SW480 (cell line): Measurements from ENCODE around the gene PI4K2B.
"Not testable (repeated sequence)": the region's sequence is repeated elsewhere in the genome, so short reads cannot be mapped to it uniquely, and the experiment has no call there.

Source experiments
- DNase-seq: peaks from one replicate; pipeline ENCODE4 v3.0.0-alpha.2; 2016; ENCODE audit warnings: low spot score

PI4K2B gene

DNA sequence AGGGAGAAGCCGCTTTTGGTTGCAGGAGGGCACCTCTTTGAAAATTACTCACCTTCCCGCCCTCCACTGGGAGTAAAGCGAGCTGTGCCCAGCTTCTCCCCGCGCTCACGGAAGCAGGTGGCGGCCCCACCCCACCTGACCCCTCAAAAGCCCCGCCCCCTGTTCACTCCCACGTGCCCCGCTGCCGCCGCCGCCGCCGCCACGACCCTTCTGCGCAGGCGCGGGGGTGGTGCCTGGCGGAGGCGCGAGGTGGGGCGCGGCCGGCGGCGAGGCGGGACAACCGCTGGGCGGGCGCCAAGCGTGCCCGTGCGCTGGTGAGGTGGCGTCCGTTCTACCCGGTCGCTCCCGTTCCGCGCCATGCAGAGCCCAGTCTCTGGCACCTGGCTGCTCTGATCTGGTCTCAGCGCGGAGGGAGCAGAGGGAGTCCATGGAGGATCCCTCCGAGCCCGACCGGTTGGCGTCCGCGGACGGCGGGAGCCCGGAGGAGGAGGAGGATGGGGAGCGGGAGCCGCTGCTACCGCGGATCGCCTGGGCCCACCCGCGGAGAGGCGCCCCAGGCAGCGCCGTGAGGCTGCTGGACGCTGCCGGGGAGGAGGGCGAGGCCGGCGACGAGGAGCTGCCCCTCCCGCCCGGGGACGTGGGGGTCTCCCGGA, at the start of gene PI4K2B:
Gene PI4K2B, plus strand, starts transcription at position 297 of the 653 bp plus-strand sequence. Its CDS starts 131 bp downstream, at position 428.
- DNase-seq, result peak; percentile 86

DNA sequence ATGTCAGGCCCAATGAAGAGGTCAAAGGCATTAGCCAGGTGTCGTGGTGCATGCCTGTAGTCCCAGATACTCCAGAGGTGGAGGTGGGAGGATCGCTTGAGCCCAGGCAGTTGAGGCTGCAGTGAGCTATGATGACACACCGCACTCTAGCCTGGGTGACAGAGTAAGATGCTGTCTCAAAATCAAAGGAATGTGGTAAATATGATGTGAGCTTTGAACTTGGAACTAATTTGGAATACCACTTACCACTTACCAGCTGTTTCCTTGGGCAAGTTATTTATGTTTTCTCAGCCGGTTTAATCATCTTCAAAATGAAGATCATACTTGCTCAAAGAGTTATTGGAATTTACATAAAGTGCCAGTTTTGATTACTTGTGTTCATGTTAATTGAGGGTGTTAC, 49.8 kb upstream of the PI4K2B start:
- no peak for DNase-seq

DNA sequence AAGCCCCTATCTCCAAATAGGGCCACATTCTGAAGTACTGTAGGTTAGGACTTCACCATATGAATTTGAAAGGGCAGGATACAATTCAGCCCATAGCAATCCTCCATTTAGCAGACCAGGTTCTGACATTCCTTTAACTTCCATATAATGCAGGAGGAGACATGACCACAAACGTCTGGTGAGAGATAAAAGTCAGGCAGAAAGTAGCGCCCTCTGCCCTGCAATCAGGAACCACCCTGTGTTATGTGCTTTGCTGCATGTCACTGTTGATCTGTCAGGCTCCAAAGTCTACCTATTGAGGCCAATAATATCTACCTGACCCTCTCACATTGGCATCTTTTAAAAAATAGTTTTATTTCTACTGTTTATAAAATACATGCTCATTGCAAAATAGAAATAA, 43.4 kb upstream of the PI4K2B start:
- DNase-seq, result no peak

DNA sequence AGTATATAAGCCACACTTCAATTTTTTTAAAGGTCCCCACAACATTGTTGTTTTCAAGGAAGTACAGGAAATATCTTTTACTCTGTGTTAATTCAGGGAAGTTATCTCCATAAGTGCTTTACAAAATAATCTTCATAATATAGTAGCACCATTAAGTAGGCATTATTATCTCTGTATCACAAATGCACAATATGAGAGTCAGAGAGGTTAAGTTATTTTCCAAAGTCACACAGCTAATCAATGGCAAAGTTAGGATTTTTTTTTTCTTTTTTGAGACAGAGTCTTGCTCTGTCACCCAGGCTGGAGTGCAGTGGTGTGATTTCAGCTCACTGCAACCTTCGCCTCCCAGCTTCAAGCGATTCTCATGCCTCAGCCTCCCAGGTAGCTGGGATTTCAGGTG, 35.1 kb upstream of the PI4K2B start:
- DNase-seq, result no peak

DNA sequence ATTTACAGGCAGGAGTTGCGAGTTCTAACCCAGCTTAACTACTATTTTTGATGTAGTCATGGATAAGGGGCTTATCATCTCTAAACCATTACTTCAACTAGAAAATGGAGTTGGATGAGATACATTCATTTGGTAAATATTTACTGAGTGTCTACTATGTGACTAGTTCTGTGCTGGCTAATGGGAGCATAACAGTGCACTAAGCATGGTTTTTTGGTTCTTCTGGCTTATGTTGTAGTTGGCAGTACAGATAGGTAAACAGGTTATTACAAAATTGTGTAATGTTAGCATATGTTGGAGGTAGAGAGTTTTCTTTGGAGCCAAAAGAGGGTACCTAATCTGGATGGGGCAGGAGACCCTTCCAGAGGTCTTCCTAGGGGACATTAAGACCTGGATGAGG, 25.8 kb upstream of the PI4K2B start:
- no peak for DNase-seq

DNA sequence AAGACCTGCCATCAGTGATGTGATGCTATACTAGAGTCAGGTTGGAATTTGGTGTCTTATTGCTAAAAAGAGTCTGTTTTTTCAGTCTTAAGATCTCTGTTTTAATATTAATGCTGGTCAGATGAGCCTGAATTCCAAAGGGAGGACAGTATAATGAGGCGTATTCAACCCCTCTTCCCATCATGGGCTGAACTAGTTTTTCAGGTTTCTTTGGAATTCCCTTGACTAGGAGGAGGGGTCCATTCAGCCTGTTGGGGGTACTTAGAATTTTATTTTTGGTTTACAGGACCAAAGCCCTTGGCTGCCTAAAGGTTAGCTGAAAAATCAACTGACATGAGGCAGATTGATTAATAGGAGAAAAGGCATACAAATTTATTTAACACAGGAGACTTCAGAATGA, 24.1 kb upstream of the PI4K2B start:
- no peak for DNase-seq

DNA sequence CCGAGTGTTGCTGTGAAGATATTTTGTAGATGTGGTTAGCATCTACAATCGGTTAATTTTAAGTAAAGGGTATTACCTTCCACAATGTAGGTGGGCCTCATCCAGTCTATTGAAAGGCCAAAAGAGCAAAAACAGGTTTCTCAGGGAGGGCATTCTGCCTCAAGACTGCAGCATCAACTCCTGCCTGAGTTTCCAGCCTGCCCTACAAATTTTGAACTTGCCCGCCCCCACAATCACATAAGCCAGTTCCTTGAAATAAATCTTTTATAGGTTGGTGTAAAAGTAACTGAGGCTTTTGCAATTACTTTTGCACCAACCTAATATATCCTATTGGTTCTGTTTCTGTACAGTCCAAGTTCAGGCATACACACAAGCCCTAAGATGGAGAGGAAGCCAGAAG, 22.1 kb upstream of the PI4K2B start:
- DNase-seq, result no peak

DNA sequence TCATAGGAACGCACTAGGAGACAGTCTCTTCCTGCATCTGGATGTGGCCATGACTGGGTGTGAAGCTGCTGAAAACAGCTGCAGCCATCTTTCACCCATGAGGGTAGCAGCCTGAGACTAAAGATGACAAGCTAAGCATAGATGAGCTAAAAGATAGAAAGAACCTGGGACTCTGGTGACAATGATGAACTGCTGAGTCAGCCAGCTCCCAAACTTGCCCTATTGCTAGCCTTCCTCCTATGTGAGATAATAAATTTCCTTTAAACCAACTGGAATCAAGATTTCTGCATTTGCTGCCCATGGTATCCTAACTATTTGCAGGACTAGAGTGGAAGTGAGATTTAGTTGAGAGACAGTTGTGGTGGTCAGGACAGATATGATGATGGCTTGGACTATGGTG, 21.0 kb upstream of the PI4K2B start:
- DNase-seq, result no peak

DNA sequence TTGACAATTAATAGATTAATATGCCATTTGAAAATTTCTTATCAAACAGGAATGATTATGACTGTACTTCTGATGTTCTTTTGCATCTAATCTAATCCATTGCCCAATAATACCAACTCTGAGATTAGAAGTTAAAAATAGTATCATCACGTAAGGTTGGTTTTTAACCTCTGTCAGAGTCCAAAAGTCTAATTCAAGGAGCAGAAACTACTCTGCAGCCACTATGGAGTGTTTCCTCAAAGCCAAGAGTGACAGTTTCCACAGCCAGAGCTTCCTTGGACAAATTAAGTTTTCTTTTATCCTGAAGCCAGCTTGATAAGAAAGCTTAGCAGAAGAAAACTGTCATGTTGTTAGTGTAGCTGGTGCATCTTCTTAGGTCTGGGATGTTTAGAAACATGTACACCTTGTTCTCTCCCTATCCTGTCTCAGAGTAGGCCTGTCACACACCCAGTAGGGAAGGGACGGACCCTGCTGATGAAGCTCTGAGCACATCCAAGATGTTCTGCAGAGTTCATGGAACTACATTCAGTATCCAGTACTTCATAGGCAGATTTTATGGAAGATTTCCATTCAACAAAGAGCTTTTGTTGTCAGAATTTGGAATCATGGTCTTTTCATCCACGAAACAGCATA, 20.4 kb upstream of the PI4K2B start:
- DNase-seq, result no peak

DNA sequence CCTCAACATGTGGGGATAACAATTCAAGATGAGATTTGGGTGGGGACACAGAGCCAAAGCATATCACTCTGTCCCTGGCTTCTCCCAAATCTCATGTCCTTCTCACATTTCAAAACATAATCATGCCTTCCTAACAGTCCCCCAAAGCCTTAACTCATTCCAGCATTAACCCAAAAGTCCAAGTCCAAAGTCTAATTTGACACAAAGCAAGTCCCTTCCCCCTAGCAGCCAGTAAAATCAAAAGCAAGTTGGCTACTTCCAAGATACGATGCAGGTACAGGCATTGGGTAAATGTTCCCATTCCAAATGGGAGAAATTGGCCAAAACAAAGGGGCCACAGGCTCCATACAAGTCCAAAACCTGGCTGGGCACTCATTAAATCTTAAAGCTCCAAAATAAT, 19.1 kb upstream of the PI4K2B start:
- not testable (repeated sequence) for DNase-seq

DNA sequence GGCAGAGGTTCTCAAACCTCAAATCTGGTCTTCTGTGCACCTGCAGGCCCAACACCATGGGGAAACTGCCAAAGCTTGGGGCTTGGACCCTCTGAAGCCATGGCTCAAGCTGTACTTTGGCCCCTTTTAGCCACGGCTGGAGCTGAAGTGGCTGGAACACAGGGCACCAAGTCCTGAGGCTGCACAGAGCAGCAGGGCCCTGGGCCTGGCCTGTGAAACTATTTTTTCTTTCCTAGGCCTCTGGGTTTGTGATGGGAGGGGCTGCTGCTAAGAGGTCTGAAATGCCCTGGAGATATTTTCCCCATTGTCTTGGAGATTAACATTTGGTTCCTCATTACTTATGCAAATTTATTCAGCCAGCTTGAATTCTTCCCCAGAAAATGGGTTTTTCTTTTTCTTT, 18.3 kb upstream of the PI4K2B start:
- no peak for DNase-seq

DNA sequence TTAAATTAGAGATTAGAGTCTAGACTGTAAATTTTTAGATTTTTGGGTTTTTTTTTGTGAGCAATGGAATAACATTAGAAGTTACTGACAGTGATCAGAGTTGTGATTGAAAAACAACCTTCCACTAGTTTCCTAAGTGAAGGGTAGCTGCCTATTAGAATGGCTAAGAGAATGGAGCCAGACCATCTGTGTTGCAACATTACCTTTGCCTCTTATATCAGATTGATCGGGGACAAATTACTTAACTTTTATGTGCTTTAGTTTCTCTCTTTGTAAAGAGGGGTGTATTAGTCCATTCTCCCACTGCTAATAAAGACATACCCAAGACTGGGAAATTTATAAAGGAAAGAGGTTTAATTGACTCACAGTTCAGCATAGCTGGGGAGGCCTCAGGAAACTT, 12.5 kb upstream of the PI4K2B start:
- no peak for DNase-seq

DNA sequence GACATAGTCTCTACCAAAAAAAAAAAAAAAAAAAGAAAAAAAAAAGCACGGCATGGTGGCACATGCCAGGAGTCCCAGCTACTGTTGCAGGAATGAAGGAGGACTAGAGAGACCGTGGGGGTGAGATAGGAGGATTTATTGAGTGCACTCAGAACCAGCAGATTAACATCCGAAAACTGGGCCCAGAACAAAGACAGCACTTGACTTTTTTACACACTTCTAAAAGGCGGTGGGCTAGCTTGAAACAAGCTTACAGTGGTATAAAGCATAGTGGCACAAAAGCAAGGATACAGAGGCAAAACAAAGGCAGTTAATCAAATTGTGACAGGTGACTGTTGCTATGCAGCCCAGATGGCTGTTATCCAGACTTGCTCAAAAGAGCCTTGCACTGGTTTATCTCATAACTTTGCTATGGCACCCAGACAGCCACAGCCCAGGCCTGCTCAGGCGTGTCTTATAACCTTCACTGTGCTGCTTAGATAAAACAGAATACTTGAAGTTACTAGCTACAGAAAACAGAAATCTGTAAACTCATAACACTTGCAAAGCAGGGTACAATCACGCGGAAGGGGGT, 9.9 kb upstream of the PI4K2B start:
- peak; percentile 6 for DNase-seq

DNA sequence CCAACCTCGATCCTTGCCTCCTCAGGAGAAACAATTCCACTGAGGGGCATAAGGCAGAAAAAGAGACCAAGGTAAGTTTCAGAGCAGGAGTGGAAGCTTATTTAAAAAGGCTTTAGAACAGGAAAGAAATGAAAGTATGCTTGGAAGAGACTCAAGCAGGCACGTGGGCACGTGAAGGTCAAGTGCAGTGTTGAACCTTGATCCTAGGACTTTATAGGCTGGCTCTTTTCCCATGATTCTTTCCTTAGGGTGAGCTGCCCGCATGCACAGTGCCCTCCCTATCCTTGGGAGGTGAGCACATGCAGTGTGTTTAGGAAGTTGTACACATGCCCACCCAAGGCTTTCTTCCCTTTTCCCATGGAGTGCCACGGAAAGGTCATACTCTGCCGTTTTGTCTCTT, 4.0 kb upstream of the PI4K2B start:
- DNase-seq, result no peak

DNA sequence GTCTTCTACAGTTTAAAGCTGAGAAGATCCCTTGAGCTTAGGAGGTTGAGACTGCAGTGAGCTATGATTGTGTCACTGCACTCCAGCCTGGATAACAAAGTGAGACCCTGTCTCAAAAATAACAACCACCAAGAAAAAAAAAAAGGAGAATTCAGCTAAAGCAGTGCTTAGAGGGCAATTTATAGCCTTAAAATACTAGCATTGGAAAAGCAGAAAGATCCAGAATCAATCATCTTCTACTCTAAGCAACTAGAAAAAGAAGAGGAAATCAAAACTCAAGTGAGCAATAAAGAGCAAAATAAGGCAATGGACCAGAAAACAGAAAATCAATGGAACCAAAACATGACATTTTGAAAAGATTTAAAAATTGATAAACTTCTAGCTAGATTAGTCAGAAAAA, 639 bp upstream of the PI4K2B start:
- no peak for DNase-seq

DNA sequence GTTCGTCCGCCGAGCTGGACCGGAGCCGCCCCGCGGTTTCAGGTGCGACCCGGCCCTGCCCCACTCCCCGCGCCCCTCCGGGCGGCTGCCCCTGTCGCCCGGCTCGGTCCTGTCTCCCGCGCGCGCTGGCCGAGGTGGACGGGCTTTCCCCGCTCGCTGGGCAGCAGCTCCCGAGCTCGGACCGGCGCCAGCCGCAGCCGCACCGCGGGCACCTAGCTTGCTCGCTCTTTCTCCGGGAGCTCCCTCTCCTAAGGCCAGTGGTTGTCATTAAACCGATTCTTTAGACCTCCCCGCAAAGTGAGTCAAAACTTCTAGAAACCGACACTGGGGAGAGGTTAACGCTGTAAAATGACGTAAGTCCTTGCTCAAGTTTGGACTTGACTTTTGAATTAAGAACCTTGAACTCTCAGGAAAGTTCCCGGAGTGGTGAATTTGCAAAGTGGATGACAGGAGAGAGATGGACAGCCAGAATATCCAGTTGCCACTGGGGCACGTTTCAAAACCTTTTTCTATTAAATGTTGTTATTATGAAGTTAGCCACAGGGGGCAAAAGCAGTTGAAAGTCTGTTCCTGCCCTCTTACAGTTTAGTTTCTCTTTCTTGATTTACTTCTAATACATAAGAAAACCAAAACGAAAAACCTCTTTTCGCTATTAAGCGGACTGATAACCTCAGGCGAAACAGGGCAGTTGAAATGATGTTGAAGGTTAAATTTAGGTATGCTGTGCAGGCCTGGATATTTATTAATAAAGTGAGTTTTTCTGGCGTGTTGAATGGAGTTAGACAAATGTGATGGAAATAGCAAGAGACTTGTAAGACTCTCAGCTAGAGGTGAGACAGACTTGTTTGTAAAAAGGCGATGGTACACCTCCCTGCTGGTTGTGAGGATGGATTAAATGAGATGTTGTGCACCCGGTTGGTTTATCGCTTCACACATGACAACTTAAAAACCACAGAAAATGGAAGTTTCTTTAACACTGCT, 847 bp downstream of the PI4K2B start:
- peak; percentile 81 for DNase-seq

DNA sequence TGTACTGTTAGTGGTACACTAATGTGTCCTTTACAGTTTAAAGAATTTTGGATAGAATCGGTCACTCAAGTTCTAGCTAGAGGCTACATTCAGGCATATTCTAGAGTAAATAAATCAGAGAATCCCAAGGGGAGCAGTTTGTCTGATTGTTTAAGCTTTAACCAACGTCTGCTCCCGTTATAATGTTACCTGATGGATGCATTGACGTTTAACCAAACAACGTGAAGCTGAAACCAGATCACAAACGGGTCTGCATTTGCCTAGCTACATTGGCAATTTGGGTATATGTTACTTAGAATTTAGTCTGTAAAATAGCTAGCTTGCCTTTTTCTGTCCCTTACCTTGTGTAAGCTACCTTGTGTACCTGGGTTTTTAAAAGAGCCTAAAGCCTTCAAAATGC, 1.6 kb downstream of the PI4K2B start:
- DNase-seq, result no peak

DNA sequence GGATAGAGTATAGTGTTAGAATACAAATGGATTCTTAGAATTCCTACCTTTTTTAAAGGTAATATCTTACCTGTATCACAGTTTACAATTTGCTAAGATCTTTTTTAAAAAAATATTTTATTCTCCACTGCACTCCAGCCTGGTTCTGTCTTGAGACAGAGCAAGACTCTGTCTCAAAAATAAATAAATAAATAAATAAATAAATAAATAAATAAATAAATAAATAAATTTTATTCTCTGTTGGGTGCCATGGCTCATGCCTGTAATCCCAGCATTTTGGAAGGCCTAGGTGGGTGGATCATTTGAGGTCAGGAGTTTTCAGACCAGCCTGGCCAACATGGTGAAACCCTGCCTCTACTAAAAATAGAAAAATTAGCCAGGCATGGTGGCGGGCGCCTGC, 2.2 kb downstream of the PI4K2B start:
- DNase-seq, result not testable (repeated sequence)

DNA sequence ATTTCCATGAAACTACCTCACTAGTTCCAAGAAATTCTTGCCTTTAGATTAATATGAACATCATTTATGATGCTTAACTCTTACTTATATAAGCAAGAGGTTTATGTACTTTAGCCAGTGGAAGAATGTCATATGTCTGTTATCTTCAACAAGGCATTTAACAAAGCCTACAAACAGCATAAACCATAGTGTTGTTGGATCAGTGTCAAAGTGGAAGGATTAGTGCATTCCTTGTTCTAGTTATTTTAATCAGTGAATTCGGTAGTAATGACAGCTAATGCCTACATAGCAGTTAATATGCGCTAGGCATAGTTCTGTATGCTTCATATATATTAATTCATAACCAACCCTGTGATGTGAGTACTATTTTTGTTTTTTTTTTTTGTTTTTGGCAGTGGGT, 3.1 kb downstream of the PI4K2B start:
- no peak for DNase-seq

DNA sequence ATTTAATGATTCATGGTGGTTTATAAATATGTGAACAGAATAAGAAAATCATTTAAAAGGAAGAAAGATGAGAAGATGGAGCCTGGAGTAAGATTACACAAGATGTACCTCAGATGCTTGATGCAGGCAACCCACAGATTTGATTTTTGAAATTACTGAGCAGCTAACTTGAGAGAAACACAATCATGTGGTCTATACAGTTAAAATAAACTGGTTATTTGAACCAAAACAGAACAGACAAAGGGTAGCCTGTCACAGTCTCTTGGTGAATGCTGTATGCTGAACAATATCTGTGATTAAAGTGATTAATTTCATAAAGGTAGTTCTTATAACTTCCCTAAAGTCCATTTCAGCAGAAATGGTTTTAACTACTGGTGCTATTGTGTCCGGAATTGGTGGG, 4.2 kb downstream of the PI4K2B start:
- DNase-seq, result no peak

DNA sequence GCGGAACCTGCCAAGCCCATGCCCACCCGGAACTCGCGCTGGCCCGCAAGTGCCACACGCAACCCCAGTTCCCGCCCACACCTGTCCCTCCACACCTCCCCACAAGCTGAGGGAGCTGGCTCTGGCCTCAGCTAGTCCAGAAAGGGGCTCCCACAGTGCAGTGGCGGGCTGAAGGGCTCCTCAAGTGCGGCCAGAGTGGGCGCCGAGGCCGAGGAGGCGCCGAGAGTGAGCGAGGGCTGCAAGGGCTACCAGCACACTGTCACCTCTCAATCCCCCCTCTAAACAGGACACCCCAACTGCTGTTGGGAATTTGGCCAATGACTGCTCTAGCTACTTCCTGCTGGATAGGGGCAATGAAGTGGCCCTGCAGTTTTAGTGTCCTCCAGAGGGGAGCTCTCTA, 5.7 kb downstream of the PI4K2B start:
- DNase-seq, result not testable (repeated sequence)

DNA sequence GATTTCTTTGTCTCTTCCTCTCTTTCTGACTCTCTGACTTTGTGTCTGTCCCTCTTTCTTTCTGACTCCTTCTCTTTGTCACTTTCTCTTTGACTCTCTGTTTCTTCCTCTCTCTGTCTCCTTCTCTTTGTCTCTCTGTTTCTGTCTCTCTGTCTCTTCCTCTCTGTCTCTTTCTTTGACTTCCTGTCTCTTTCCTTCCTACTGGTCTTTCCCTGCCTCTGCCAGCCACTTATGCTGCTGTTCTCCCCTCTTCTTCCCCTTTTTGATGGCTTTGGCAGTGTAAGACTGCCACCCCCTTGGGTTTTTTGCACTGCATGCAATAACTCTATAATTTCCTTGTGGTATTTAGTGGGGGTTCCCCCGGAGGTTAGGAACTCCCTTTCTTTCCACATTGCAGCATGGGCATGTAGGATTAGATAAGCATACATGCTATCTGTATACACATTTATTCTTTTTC, 6.9 kb downstream of the PI4K2B start:
- not testable (repeated sequence) for DNase-seq
